Adrenal gland (tissue), 12 donors: ENCODE measurements around the gene ZSCAN31. TPM values are rescaled to one million over a fixed set of nuclear protein-coding genes. Genes with fewer than 3 reads are reported as not detected.

ENCODE experiments used
- DNase-seq, 7 donors: peaks; one replicate each; pipeline ENCODE4 v3.0.0-alpha.2; 2019 to 2020
- H3K27ac ChIP-seq, 5 donors: fragments of 200-600 bp; sonication (generic) in 4 of 5; 1 replicate in 3 of 5; 2 replicates in 2 of 5; pipeline versions ENCODE4 v1.5.1 to v1.8.0; 2016 to 2020; ENCODE audit warnings: mild to moderate bottlenecking in 1 of 5
- H3K27me3 ChIP-seq: fragments of 200-600 bp; 2 replicates; pipeline ENCODE4 v1.8.0; 2021
- H3K36me3 ChIP-seq, 2 donors: fragments of 200-600 bp; replicated peaks in 1 of 2; 1 replicate in 1 of 2; 2 replicates in 1 of 2; pipeline versions ENCODE4 v1.5.1 to v1.8.0; 2018 to 2022
- H3K4me1 ChIP-seq, 2 donors: fragments of 200-600 bp; replicated peaks in 1 of 2; 1 replicate in 1 of 2; 2 replicates in 1 of 2; pipeline versions ENCODE4 v1.5.1 to v1.8.0; 2018 to 2021
- H3K4me3 ChIP-seq, 4 donors: fragments of 200-600 bp; sonication (generic) in 3 of 4; one replicate each; pipeline ENCODE4 v1.5.1; 2016 to 2018
- H3K9me3 ChIP-seq, 3 donors: fragments of 200-600 bp; sonication (generic) in 1 of 3; replicated peaks in 1 of 3; 1 replicate in 2 of 3; 2 replicates in 1 of 3; pipeline versions ENCODE4 v1.5.1 to v1.8.0; 2016 to 2021
- POLR2A ChIP-seq, 2 donors: fragments of 450-650 bp; IDR thresholded peaks; one replicate each; pipeline ENCODE4 v1.6.1; 2017; ENCODE audit warnings: antibody characterized with exemption in 2 of 2, mild to moderate bottlenecking in 2 of 2, moderate library complexity in 1 of 2
- WGBS, 4 donors: extraction: QIAGEN DNeasy Blood & Tissue Kit in 2 of 4; methylation state at CpG; one replicate each; pipeline versions ENCODE4 v1.1.5 to v1.1.7; 2013 to 2017; 5-methylcytosine and 5-hydroxymethylcytosine counted together
- intact Hi-C, 2 donors: fragments of 100-400 bp; cut with DNase I; formaldehyde crosslinking; loops; one replicate each; pipeline versions ENCODE4 v1.14.1 to v1.15.0; 2022 to 2023
- polyA plus RNA-seq, 3 donors: library from polyadenylated mRNA; stranded (reverse); fragments of 200-250 nt in 2 of 3; fragments of 350-450 nt in 1 of 3; fragmentation: Illumina TruSeq in 1 of 3; extraction: RNeasy Lipid Tissue Mini Kit (QIAGEN cat#74804) in 1 of 3; gene quantifications; one replicate each; pipeline ENCODE4 v1.2.3, GENCODE V29; 2013 to 2014
- total RNA-seq, 9 donors: library from RNA; depleted of rRNA in 4 of 9; stranded (reverse); fragments of >200 nt in 4 of 9; fragments of 120-200 nt in 1 of 9; fragmentation: NEBNext Ultra II Directional in 1 of 9; extraction: Animal tissue kit (Norgen Biotek cat#: 25700) in 1 of 9; gene quantifications; one replicate each; pipeline versions ENCODE4 v1.1.0 to v1.2.4, GENCODE V29; 2013 to 2023
- TF ChIP-seq, protein P1 (sequence below), 6 experiments: fragments of 450-650 bp in 4 of 6; fragments of 200-600 bp in 2 of 6; sonication (generic) in 1 of 6; IDR thresholded peaks; 1 replicate in 5 of 6; 2 replicates in 1 of 6; pipeline versions ENCODE4 v1.5.1 to v1.8.0; 2016 to 2021; ENCODE audit warnings: antibody characterized with exemption in 6 of 6, mild to moderate bottlenecking in 2 of 6, moderate library complexity in 1 of 6
- donor health status: healthy with polysubstance abuse.
- donor health status: Bipolar disorder and iron deficiency.
- donor health status: DM: yes; HTN: yes; CAD: no.
- donor health status: DM: no; HTN: no; CAD: no.
- donor health status: DM: no; HTN: no; CAD: no.
- donor health status: DM: yes; HTN: yes; CAD: no.

The ZSCAN31 gene
- total and polyA plus RNA-seq, 12 donors = 2.3 to 13.5 (median 7.2) TPM

GRCh38 chr6:28335040-28335563, 846 bp downstream of the ZSCAN31 start:
- Histone ChIP-seq H3K4me3 (peak overlapping the region in 2 of 4 donors; percentile 58 to 66), H3K27ac (peak overlapping the region in 4 of 5 donors; percentile 91 to 99 (median 96)), H3K4me1 (peaks cover 3 to 9% of the 10 kb centered on the region in 2 donors), H3K36me3 (no peaks in the 10 kb centered on the region), H3K9me3 (no peaks in the 10 kb centered on the region), H3K27me3 (no peaks in the 10 kb centered on the region)
- WGBS, 4 donors = 29 to 42% (median 33%) methylated on average over 11 to 12 of the region's 12 CpGs
- intact Hi-C loops = no loop called here
- TF ChIP-seq, protein P1, sequence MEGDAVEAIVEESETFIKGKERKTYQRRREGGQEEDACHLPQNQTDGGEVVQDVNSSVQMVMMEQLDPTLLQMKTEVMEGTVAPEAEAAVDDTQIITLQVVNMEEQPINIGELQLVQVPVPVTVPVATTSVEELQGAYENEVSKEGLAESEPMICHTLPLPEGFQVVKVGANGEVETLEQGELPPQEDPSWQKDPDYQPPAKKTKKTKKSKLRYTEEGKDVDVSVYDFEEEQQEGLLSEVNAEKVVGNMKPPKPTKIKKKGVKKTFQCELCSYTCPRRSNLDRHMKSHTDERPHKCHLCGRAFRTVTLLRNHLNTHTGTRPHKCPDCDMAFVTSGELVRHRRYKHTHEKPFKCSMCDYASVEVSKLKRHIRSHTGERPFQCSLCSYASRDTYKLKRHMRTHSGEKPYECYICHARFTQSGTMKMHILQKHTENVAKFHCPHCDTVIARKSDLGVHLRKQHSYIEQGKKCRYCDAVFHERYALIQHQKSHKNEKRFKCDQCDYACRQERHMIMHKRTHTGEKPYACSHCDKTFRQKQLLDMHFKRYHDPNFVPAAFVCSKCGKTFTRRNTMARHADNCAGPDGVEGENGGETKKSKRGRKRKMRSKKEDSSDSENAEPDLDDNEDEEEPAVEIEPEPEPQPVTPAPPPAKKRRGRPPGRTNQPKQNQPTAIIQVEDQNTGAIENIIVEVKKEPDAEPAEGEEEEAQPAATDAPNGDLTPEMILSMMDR (IDR thresholded peaks at IDR 0.05) = no peak
- no peak for TF ChIP-seq POLR2A (IDR thresholded peaks at IDR 0.05)
- peak in 2 of 7 donors; percentile 22 to 27 for DNase-seq

GRCh38 chr6:28334286-28335039, 1.5 kb downstream of the ZSCAN31 start:
- Histone ChIP-seq H3K27ac (peak overlapping the region in 4 of 5 donors; percentile 91 to 99 (median 96)), H3K9me3 (no peaks in the 10 kb centered on the region), H3K27me3 (no peaks in the 10 kb centered on the region), H3K36me3 (no peaks in the 10 kb centered on the region), H3K4me1 (peaks cover 3 to 9% of the 10 kb centered on the region in 2 donors), H3K4me3 (peak overlapping the region in 1 of 4 donors; percentile 66)
- no peak for TF ChIP-seq POLR2A (IDR thresholded peaks at IDR 0.05)
- TF ChIP-seq, protein P1 (IDR thresholded peaks at IDR 0.05) = no peak
- no peak for DNase-seq
- intact Hi-C loops = no loop called here
- 85 to 92% (median 88%) methylated on average over 7 of the region's 7 CpGs for WGBS, 4 donors

- no peak overlapping the region for H3K4me3 ChIP-seq
- H3K36me3 ChIP-seq = no peaks in the 10 kb centered on the region
- no peaks in the 10 kb centered on the region for H3K27me3 ChIP-seq
- WGBS, 4 donors = 91 to 98% (median 95%) methylated on average over 1 of the region's 1 CpG
- no peak for DNase-seq
- TF ChIP-seq, protein P1 (IDR thresholded peaks at IDR 0.05) = no peak
- TF ChIP-seq POLR2A (IDR thresholded peaks at IDR 0.05) = no peak
- H3K9me3 ChIP-seq = no peaks in the 10 kb centered on the region
- intact Hi-C loops = no loop called here
- H3K27ac ChIP-seq = no peak overlapping the region
- peaks cover 3 to 9% of the 10 kb centered on the region in 2 donors for H3K4me1 ChIP-seq
Measured at GRCh38 chr6:28333599-28334018, 2.3 kb downstream of the ZSCAN31 start.

GRCh38 chr6:28333047-28333446, 2.9 kb downstream of the ZSCAN31 start:
- TF ChIP-seq, protein P1 (IDR thresholded peaks at IDR 0.05) = no peak
- TF ChIP-seq POLR2A (IDR thresholded peaks at IDR 0.05) = no peak
- Histone ChIP-seq H3K9me3 (no peaks in the 10 kb centered on the region), H3K36me3 (no peaks in the 10 kb centered on the region), H3K4me3 (no peak overlapping the region), H3K4me1 (peaks cover 3 to 9% of the 10 kb centered on the region in 2 donors), H3K27me3 (no peaks in the 10 kb centered on the region), H3K27ac (no peak overlapping the region)
- intact Hi-C loops = no loop called here
- DNase-seq = no peak
- WGBS, 4 donors = 92 to 100% (median 96%) methylated on average over 2 of the region's 2 CpGs
